Measurements from ENCODE around the gene NUAK1. TPM values are rescaled to one million over a fixed set of nuclear protein-coding genes. Genes with fewer than 3 reads are reported as not detected.

The NUAK1 gene
- total RNA-seq, 2 donors from 2014 or later = not detected

DNA sequence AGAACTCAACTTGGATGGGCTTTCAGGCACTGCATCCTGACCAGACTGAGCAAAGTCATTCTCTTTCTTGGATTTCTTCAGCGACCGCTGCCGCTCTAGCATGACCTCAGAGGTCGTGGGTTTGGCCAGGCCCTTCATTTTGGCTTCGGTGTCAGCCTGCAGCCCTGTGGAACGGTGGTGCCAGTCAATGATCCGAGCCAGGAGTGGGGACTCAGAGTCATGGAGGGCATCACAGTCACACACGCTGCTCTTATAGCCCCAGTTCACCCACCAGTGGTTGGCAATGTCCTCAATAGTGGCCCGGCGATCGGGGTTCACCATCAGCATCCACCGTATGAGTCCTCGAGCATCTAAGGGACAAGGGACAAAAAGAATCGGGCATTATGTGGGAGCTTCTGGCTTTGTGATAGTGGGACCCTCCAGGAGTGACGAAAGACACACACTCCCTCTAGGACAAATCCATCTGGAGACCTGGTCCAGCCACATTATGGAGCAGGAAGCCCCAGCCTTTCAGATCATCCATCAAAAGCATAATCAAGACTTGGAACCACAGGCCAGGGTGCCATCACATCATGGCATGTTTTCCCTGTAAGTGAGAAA is 71.0 kb downstream of the NUAK1 start:
- peaks cover 8% of the 10 kb centered on the region in 2 donors for H3K9me3 Mint-ChIP-seq
- no peak for ATAC-seq
- H3K36me3 Mint-ChIP-seq = no peaks in the 10 kb centered on the region
- no peak for DNase-seq (ENCODE audit: low spot score in 2 of 2)
- no peak overlapping the region for H3K27ac Mint-ChIP-seq

DNA sequence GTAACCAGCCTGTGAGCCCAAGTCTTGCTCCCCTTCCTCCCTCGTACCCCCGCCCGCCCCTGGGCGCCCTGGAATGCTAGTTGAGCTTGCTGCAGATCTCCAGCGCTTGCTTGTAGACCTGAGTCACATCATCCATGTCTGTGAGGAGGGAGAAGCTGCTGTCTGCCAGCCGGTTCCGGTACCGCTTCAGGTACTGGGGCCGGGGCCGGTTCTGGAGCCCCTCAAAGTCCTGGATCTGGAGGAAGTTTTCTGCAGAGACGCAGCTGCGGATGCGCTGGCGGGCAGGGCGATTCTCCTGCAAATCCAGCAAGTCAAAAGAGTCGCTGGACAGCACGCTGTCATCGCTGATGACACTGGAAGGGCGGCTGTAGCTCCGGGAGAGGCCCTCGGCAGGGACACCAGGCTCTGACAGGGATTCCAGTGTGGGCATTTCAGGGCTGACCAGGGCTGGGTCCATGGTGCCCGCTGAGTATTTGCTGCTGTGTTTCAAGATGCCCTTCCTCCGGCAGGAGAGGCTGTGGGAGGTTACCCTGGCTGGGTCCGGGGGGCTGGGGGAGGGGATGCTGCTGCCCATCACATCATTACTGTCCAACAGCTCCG is 71.9 kb downstream of the NUAK1 start:
- Mint-ChIP-seq H3K36me3 (no peaks in the 10 kb centered on the region), H3K27ac (no peak overlapping the region), H3K9me3 (peaks cover 8% of the 10 kb centered on the region in 2 donors)
- DNase-seq (ENCODE audit: low spot score in 2 of 2) (no peak), ATAC-seq (no peak)

DNA sequence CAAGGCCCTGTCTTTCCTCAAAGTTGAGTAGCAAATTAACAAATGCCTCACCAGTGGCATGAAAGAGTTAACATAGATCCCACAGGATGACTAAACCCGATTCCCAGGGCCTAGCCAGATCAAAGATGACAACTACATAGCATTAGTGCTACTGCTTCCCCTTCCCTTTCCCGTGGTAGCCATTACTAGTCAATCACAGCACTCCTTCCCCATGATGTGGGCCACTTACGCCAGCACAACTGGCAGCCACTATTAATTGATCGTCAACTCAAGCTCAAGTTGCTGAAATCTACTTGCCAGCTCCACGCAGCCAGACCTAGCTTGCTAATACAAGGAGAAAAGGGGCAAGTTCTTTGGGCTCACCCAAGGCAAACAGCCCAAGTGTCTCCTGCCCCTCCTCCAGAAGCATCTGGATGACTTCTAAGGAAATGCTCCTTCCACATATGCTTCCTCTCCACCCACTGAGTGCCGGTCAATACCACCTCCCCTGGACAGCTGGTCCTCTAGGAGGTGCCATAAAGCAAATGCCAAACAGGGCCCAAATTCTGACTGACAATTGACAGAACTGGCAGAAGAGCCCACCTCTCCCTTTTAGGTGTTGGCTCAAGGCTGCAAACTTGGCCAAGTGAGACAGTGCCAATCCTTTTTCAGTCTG is 72.6 kb downstream of the NUAK1 start:
- DNase-seq (ENCODE audit: low spot score in 2 of 2) = no peak
- Mint-ChIP-seq H3K36me3 (no peaks in the 10 kb centered on the region), H3K9me3 (peaks cover 8% of the 10 kb centered on the region in 2 donors), H3K27ac (no peak overlapping the region)
- ATAC-seq = no peak

DNA sequence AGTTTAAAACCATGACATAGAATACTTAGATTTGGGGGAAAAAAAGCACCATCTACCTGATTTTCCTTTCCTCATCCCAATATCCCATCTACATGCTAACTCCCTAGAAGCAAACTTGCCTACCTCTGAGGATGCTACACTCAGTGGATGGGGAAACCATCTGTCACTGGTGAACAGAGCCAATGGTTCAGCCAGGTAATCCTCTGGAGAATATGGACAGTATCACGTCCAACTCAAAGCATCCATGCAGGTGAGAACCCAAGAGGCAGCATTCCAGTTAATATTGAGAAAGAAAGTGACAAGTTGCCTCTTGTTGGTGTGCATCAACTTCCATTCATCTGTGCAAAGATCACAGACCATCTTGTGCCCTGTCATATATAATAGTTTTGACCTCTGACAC is 73.2 kb downstream of the NUAK1 start:
- Mint-ChIP-seq H3K36me3 (no peaks in the 10 kb centered on the region), H3K9me3 (peaks cover 8% of the 10 kb centered on the region in 2 donors)
- no peak for ATAC-seq

DNA sequence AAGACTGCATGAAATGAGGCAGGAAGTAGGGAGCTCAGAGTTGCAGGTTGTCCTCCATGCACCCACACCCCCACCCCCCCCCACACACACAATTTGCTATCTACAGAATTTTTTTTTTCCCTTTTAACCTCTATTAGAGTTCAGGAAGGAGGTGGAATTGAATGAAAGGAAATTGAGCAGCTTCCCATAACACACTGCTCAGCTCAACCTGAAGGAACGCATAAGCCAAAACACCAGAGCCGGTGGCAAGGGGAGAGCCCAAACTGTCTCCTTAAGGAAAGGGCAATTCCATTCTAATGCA is 74.1 kb downstream of the NUAK1 start:
- DNase-seq (ENCODE audit: low spot score in 2 of 2) = no peak
- no peak for ATAC-seq
- Mint-ChIP-seq H3K9me3 (peaks cover 8% of the 10 kb centered on the region in 2 donors), H3K36me3 (no peaks in the 10 kb centered on the region), H3K27ac (no peak overlapping the region)

More for the DNA sequence above, 73.2 kb downstream of the NUAK1 start:
- no peak overlapping the region for H3K27ac Mint-ChIP-seq
- no peak for DNase-seq (ENCODE audit: low spot score in 2 of 2)

DNA sequence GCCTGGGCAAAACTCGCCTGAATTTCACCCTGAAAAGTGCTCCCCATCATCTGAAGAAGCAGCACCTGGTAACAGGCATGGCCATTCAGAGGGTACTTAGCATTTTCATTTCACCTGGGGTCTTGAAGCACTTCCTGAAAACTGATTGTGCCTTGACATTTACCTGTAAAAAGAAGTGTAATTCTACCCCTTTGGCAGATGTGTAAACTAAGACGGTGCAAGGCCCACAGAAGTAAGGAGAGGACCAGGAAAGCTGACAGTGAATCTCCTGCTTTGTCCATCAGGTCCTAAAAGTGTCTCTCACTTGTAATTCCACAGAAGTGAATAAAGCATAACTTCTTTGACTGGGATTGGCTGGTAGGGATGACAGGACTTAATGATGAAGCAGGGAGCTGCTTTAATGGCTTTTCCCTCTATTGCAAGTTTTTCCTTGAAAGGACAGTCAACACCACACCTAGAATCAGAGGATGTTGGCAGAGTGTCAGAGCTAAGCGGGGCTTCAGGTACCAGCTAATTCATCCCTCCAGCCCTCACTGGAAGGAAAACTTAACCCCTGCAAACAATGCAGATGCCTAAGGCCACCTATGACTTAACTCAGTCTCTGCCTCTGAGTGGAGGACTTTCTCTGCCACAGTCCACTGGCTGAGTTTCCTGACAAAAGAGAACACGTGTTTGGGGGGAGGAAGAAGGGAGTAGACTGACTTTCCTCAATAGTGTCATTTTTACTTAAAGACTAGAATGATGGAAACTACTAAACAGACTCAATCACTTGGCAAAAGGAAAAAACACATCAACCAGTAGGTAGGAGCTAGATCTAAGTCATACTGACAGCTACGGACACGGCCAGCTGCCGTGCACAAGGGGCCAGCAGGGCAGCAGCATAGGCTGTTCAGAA is 74.7 kb downstream of the NUAK1 start:
- Mint-ChIP-seq H3K9me3 (peaks cover 8% of the 10 kb centered on the region in 2 donors), H3K27ac (no peak overlapping the region), H3K36me3 (no peaks in the 10 kb centered on the region)
- no peak for DNase-seq (ENCODE audit: low spot score in 2 of 2)
- ATAC-seq = no peak

DNA sequence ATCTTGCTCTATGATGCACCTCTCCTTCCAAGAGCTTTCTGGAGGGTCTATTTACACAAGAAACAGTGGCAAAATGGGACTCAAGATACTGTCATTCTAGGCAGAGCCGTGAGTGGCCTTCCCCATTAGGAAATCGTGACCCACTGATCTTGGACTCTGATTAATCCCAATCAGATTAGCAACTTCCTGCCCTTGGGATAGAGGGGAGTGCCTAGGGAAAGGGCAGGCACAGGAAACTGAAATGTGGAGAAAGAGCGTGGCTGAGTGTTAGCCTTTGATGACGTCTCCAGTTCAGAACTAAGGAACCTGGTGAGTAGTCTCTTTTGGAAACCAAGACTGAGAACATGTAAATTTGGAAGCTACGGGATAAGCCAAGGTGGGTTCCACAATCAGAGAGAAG is 76.1 kb downstream of the NUAK1 start:
- DNase-seq (ENCODE audit: low spot score in 2 of 2) (no peak), ATAC-seq (no peak)
- H3K36me3 Mint-ChIP-seq = no peaks in the 10 kb centered on the region
- H3K9me3 Mint-ChIP-seq = peaks cover 8% of the 10 kb centered on the region in 2 donors
- H3K27ac Mint-ChIP-seq = no peak overlapping the region

DNA sequence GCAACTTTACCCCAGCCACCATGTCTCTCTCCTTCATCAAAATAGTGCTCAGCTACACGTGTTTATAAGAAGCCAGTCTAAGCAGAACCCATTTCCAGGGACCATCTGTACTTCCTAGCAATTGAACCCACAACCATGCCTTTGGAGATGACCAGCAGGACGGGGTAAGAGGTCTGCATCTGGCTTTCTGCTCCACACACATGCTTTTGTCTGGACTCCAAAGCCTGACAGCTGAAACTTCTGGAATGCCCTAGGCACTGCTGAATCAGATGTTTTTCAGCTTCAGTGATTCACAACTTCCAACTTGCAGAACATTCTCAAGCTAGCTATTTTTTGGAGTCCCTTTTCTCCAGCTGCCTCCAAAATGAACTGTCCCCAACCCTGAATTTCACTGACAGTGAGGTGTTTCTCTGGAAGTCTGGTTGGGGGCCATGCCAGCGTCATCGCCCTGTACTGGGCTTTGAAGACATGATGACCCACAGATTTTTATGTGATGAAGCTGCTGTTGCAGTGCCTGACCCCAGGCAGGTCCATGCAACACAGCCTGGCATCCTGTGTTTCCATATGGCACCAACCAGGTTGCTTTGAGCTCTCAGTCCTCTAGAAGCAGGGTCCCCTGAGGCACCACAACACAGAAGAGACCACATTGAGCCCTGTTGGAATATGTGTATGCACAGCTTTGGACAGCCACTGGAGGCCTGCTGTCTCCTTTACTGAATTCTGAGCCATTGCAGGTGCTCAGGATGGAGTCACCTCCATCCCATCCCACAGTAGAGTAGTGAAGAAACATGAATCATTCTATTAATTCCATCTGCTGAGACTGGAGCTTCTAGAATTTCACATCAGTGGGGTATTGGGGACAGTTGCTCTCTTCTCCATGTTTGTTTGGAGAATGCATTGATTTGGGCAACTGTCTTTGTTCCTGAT is 80.2 kb downstream of the NUAK1 start:
- Mint-ChIP-seq H3K9me3 (peaks cover 12 to 13% of the 10 kb centered on the region in 2 donors), H3K36me3 (no peaks in the 10 kb centered on the region)
- no peak for ATAC-seq

DNA sequence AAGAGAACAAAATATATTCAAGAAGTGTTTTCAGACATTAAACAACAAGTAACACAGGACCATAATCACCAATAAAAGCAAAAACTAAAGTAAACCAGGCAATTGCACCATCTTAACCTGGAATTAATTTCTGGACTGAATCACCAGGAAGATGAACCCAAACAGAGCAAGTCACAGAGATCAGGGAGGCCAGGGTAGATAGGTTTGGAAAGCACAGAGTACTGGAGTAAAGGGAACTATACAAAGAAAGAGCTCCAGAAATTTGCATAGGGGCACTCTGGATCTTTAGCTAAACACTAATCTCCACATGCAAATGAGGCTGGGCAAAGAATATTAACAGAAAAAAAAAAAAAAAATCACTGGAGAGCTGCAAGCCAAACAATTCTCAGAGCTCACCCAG is 84.7 kb downstream of the NUAK1 start:
- H3K27ac Mint-ChIP-seq = no peak overlapping the region
- peaks cover 12 to 13% of the 10 kb centered on the region in 2 donors for H3K9me3 Mint-ChIP-seq
- ATAC-seq (no peak), DNase-seq (ENCODE audit: low spot score in 2 of 2) (no peak)
- no peaks in the 10 kb centered on the region for H3K36me3 Mint-ChIP-seq

More for the DNA sequence above, 80.2 kb downstream of the NUAK1 start:
- DNase-seq (ENCODE audit: low spot score in 2 of 2) = no peak
- no peak overlapping the region for H3K27ac Mint-ChIP-seq

DNA sequence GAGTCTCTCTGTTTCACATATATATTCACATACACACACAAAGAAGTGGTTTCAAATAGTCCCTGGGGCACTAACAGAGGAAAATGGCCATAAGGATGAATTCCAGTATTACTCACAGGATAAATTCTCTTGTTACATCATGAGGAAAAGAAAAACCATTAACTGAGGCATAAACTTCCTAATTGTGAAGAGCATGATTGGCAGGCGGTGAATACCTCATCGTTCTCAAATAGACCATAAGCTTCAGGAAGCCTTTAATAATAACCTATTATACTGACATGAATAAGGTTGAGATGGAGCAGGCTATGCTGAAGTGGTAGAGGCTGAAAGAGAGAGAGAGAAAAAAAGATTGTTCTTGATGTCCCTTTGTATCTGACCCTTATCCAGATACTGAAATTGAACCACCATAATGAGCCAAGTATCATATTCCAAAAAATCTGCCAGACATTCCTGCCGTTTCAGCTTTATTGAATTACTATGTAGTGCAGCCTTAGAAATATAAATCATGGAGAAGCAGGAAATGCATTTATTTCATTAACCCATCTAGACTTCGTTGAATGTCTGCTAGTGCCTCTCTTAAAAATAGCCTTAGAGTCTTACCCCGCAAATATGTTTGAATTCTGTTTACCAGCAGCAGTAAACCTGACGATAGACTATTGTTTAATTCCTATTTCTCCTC is 86.8 kb downstream of the NUAK1 start:
- DNase-seq (ENCODE audit: low spot score in 2 of 2) = no peak
- no peak overlapping the region for H3K27ac Mint-ChIP-seq
- no peaks in the 10 kb centered on the region for H3K36me3 Mint-ChIP-seq
- no peak for ATAC-seq
- H3K9me3 Mint-ChIP-seq = peaks cover 12 to 13% of the 10 kb centered on the region in 2 donors

DNA sequence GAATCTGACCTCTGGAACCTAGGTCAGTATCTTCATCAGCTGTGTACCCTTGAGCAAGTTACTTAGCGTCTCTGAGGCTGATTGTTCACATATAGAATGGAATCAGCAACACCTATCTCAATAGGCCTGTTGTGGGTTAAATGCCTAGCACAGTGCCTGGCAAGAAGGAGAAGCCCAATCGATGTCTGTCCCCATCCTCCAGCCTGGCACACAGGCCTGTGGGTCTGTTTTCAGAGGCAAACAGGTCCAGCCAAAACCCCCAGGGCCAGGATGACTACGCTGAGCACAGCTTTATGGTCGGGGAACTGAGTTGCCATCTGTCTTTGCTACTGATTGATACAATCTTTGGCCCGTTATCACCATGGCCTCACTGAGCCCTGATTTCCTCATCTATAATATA is 89.2 kb downstream of the NUAK1 start:
- ATAC-seq = no peak
- Mint-ChIP-seq H3K9me3 (peaks cover 3 to 4% of the 10 kb centered on the region in 2 donors), H3K27ac (no peak overlapping the region), H3K36me3 (no peaks in the 10 kb centered on the region)
- DNase-seq (ENCODE audit: low spot score in 2 of 2) = no peak

DNA sequence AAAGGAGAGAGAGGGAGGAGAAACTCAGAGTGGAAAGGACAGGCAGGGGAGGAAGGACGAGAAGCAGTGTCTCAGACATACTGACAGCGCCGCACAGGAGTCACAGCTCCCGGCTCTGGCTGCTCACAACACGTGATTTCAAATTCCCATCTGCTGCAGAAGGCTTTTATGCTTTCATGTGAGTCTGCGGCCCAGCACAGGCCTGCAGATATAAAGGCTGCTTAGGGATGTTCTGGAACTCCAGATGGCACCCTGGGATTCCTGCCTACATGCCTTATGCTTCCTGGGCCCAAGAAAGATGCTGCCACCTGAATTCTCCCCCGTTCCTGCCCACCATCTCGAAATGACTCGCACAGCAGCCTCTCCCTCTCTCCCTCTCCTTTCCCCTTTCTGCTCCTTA is 89.6 kb downstream of the NUAK1 start:
- no peaks in the 10 kb centered on the region for H3K36me3 Mint-ChIP-seq
- no peak for ATAC-seq
- no peak for DNase-seq (ENCODE audit: low spot score in 2 of 2)

DNA sequence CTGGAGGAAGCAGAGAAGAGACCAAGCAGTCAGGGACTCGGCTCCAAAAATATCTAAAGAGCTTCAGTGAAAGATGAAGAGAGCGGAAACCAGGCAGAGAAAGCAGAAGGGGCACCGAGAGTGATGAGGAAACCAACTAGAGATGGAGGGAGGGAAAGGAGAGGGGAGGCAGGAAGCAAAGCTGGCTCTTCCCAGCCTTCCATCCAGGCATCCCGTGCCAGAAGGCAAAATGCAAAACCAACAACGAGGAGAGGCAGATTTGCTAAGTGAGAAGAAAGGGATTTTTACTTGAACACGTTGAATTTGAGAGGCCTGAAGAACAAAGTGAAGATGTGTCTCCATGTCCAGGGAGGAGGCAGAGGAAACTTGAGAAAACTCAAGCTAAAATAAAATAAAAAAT is 90.1 kb downstream of the NUAK1 start:
- no peaks in the 10 kb centered on the region for H3K36me3 Mint-ChIP-seq
- DNase-seq (ENCODE audit: low spot score in 2 of 2) = no peak
- H3K27ac Mint-ChIP-seq = no peak overlapping the region
- no peak for ATAC-seq
- no peaks in the 10 kb centered on the region for H3K9me3 Mint-ChIP-seq

More for the DNA sequence above, 89.6 kb downstream of the NUAK1 start:
- H3K27ac Mint-ChIP-seq = no peak overlapping the region
- H3K9me3 Mint-ChIP-seq = peaks cover 3 to 4% of the 10 kb centered on the region in 2 donors

DNA sequence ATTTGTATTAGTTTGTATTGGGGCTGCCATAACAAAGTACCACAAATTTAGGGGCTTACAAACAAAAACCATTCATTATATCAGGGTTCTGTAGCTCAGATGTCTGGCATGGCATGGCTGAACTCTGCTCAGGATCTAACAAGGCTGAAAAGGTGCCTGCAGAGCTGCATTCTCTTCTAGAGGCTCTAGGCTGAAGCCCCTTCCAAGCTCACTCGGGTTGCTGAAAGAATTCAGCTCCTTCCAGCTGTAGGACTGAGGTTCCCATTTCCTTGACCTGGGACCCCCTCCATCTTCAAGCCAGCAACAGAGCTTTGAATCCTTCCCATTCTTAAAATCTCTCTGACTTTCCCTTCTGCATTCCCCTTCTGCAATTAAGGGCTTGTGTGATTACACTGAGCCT is 90.7 kb downstream of the NUAK1 start:
- H3K36me3 Mint-ChIP-seq = no peaks in the 10 kb centered on the region
- DNase-seq (ENCODE audit: low spot score in 2 of 2) = no peak
- no peak for ATAC-seq
- H3K27ac Mint-ChIP-seq = no peak overlapping the region
- no peaks in the 10 kb centered on the region for H3K9me3 Mint-ChIP-seq

DNA sequence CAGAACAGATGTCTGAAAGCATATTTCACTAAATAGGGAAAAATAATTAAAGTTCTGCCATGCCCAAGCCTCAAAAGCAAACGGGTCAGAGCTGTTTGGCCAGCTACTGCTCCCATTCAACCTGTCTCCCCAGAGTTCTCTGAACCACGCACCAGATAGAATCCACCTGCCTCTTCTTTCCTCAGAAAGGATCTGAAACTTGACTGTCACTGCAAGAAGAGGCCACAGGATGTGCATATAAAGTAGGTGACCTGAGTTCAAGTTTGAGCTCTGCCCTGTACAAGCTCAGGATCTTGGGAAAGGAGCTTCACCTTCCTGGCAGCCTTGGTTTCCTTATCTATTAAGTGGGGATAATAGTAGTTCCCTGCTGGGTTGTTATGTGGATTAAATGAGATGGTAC is 91.8 kb downstream of the NUAK1 start:
- no peaks in the 10 kb centered on the region for H3K9me3 Mint-ChIP-seq

More for the DNA sequence above, 91.8 kb downstream of the NUAK1 start:
- DNase-seq (ENCODE audit: low spot score in 2 of 2) = no peak
- H3K27ac Mint-ChIP-seq = no peak overlapping the region
- no peaks in the 10 kb centered on the region for H3K36me3 Mint-ChIP-seq
- no peak for ATAC-seq

Data from activated naive CD4-positive, alpha-beta T cell treated with anti-CD3 and anti-CD28 coated beads, Interleukin-2, amount 50 U/mL, for 72 hours (primary cell).